HG03095 (cell line): ENCODE data around the gene TPH1.

Source experiments
- ATAC-seq: cut with Tn5 transposase; IDR thresholded peaks from one replicate; pipeline ENCODE4 v1.9.1; 2021; ENCODE audit warnings: moderate library complexity; ENCODE audit not compliant: unreplicated experiment

The TPH1 gene

DNA sequence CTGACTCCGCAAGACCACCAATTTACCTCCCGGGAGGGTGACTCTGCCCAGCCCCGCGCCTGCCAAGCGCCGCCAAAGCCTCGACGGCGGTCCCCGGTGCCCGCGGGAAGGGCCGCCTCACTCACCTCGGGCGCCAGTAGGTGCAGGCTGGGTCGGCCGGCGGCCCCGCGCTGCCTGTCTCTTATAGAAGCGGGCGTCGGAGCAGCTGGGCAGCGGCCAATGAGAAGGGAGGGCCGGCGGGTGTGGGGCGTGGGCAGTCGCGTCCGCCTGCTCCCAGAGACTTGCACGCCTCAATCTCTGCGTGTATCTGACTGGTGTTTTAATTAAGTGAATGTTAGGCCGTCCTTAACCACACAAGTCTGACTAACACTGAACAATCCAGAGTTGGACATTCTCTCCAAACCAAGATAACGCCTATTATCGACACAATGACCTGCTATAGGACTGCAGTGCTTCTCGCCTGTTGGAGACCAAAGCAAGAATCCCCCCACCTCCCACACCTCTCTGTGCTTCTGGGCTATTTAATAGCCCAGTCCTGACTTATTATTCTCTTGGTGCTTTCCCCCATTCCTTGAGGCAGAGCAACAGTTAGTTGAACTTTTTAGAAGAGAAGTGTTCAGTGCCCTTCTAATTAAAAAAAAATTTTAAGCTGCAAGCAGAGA, at the start of gene TPH1:
Gene TPH1 (minus strand): TSS at position 154 of the 662 bp plus-strand sequence. CDS start 5,507 bp downstream, outside the sequence.
- ATAC-seq: no peak

DNA sequence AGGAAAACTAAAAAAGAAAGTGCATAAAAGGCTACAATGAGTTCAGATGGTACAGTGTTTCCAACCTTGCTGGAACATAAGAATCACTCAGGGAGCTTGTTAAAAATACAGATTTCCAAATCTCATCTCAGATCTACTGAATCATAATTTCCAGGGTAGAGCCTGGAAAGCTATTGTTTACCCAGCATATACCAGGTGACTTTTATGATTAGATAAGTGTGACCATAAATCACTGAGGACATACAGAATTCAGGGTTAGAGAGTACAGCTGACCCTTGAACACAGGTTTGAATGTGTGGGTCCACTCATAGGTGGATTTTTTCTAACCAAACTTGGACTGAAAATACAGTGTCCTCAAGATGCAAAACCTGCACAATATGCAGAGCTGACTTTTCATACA, 47.9 kb upstream of the TPH1 start:
- ATAC-seq: no peak

DNA sequence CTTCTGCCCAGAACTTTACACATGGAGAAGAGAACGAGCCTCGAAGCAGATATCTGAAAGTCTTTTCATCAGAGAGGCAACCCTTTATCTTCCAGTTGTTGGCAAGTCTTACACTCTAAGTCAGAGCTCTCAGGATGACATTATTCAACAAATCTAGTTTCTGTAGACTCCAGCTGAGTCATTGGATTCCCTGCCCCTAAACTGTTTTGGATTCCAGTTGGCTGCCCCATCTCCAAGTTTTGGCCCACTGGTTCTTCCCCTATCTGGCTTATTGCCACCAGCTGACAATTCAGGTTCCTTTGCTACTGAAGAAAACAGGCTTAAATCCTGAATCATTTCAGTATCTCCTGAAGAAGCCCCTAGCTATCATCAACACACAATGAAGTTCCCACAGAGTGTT, 45.7 kb upstream of the TPH1 start:
- no peak for ATAC-seq

DNA sequence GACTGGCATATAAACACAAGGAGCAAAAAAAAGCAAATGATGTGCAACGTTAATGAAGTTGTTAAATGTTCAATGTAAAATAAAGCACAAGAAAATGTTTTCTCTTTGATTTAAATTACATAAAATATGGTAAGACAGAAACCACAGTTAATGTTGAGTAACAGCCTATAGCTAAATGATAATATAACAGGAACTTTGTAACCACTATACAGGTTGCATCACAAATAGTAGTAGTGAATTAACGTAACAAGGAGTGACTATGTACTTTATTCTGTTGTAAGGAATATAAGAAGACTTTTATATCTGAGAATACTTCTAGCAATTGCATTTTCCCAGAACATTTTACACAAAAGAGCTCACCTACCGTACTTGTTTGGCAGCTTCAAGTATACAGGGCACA, 42.9 kb upstream of the TPH1 start:
- ATAC-seq: no peak

DNA sequence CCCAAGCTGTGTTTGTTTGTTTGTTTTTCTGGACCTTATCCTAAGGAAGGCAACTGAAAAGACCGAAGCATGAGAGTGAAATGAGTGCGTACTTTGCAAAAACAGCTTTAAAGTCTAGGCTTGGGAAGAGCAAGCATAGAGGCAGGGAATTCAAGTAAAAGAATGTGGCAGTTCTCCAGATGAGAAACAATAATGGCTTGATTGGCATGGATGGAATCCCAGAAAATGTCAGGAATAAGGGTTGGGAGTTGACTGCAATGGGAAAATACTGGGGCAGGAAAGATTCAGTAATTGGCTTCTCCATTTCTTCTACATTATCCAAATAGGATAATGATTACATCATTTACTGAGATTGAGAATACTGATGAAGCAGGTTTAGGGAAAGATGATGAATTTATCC, 42.3 kb upstream of the TPH1 start:
- ATAC-seq: no peak

DNA sequence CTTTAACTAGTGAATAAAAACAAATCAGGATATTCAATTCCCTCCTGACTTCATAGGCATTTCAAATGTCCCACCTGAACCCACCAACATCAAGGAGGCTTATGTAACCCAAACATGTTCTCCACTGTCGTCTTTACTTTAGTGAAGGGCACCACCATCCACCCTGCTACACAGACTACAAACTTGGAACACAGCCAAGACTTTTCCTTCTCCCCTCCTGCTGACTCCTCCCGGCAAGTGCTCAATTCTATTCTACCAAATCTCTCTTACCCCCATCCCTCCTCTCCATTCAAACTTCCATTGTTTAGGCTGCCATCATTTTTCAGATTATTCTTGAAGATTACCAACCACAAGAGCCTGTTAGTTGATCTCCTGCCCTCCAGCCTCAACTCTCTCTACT, 35.5 kb upstream of the TPH1 start:
- no peak for ATAC-seq

DNA sequence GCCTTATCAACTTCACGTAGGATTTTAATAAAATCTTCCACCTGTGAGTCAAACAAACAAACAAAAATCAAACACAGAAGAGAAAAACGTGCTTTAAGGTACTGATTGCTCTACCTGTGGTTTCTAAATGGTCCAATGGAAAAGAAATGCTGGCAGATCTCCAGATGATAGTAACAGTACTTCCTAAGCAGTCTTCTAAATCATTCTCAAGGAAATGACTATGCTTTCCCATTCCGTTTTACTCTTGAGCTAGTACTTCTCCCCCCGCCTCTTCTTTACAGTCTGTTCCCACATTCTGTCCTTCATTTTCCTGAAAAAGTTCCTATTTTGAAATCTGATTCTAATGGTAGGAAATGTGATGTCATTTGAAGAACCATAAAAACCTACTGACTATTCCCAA, 34.4 kb upstream of the TPH1 start:
- ATAC-seq: no peak

DNA sequence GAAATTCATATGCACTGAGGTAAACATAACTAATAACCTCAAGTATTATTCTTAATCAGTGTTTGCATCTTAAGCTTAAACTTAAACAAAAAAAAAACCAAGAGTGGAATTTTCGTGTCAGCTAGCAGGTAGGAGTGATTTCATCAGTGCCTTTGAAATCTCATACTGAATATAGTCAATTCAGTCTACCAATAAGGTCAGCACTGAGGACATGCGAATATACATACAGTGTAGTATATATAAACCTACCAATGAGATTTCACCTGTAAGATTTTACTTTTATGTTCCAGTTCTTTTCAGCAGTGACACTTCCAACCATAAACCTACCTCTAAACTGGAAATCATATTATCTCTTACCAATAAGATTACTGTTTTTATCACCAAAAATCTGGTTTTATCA, 32.8 kb upstream of the TPH1 start:
- no peak for ATAC-seq

DNA sequence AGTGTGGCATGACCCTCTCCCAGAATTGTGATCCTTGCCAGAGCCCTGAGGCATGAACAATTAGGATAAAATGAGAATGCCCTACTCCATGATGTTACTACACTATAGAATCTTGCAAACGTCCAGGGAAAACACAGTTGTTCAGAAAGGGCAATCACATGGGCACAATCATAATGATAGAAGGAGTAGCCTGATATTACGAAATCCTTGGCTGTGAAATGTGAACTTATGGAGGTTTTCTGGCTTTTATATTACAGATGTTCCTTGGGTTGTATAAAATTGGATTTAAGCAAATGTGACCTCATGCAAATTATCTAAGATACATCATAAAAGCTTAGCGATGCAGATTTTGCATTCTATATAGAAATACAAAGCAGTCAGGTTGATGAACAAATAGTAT, 29.4 kb upstream of the TPH1 start:
- no peak for ATAC-seq

DNA sequence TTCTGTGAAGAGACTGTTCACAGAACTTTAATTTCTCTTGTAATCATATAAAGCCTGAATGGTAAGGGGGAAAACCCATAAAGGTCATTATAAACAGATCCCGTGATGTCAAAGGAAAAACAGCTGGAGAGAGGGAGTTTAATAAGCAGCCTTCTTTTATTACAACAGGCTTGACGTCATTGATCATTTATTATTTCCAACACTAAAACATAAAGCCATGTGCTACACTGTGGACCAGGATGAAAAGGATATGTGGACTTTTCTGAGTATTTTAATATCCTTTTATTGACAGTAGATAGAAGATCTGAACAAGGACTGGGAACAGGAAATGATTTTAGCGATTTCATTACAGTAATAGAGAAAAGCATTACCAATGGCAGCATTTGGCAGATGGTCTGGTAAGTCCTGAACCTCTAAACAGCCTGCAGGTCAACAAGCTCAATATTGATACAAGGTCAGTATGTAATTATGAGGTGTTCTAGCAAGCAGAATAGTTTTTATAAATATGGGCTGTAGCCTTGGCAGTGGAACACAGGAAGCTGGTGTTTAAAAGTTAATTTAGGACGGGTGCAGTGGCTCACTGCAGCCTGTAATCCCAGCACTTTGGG, 25.1 kb upstream of the TPH1 start:
- ATAC-seq: no peak

DNA sequence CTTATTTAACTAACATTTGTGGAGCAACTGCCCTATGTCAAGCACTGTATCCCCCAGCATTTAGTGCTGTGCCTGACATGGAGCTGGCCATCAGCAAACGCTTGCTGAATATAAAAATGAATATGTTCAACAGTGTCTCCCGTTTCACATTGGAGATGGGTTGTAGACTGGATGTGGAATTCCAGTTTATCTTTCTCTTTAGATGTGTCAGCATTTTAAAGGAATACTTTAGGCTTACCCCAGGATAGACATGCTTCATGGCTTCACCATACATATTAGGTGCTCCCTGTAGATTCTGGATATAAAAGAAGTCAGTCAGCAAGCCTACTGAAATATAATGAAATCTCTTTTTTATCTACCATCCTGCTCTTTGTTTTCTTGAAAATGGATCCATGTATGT, 21.3 kb upstream of the TPH1 start:
- ATAC-seq: no peak

DNA sequence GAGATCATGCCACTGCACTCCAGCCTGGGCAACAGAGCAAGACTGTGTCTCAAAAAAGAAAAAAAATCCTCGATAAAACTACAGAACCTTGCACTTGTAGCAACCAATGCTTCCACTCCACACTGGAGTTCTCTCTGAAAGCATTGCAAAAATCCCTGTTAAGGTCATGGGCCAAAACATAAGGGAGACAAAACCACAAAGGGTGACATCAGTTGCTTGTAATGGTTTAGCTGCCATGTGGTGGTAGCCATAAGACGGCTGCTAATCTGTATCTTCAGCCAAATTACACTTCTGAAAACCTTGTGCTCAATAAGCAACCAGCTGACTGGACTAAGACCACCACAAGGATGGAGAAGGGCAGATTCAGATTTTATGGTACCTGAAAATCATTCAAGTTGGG, 20.6 kb upstream of the TPH1 start:
- ATAC-seq: no peak

DNA sequence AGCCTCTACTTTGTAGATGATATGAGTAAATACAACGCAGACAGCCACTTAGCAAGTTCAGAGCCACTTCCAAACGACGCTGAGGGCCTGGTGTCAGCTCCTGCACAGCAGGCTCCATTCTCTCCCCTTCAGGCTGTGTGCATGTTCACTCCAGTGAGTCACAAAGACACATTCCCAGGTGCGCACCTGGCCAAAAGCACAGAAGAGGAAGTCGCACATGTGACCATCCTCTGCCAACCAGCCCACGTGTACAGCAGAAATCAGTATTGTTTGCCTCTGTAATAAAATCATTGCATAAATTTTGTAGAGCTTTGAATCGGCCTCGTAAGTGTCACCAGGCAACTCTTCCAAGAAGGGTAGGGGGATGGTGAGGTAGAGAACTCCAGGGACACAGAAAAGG, 19.5 kb upstream of the TPH1 start:
- ATAC-seq: no peak

DNA sequence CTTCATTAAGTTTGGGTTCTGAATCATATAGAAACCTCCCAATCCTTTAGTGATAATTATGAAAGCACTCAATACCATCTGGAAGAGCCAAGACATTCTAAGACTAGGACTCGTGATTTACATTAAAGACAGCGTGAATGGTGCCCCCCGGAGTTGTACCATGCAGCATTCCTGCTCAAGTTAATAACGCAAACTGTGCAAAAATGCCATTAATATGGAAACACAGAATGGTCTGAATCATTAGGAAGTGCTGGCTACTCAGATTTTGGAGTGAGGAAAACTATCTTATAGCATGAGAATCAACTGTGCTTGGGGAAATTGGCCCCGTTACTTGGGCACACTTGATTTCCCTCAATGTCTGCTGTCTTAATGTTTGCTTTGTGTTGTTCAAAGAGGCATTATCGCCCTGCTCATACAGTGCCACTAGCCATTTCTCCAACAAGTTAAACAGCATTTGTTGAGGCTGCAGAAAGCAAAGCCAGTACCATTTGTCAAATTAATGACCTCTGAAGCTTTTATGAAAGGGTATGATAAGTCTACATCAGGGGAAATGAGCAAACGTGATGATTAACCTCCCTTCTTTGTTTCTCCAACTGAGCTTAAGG, 18.5 kb upstream of the TPH1 start:
- no peak for ATAC-seq

DNA sequence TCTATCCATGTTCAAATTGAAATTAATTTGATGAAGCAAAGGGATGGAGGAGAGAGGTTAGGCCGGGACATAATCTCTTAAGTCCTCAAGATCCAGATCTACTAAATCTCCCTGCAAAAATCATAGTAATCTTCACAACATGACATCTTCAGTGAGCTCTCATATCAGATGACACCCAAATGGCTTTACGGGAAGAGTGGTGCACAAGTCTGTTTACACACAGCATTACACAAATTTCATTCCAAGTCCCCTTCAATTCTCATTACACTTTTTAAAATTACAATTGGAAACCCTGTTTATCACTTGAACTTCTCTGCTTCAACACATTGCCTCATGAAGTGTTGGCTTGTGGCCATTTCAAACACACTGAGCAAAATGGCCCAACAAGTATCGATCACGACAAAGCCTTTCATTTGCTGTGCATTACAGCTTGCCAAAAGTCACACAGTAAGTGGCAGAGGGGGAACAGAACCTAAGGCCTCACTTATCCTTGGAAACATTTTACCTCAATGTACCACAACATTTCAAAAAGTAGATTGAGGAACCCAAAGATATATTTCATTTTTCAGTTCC, 17.9 kb upstream of the TPH1 start:
- no peak for ATAC-seq

DNA sequence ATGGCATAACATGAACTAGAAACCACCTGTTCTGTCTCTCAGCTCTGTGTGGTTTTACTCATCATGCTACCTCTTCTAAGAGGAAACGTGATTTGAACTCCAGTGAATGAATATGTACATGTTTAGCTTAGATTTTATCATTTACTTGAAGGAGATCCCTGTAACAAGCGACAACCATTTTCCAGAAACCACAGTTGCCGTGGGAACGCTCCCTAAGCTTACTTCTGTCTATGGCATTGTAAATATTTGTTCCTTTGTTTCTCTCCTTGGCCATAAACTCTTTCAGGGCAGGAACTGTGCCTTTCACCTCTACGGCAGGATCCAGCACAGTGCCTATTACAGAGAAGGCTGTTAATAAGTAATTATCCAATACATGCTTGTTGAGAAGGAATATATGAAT, 17.1 kb upstream of the TPH1 start:
- no peak for ATAC-seq

DNA sequence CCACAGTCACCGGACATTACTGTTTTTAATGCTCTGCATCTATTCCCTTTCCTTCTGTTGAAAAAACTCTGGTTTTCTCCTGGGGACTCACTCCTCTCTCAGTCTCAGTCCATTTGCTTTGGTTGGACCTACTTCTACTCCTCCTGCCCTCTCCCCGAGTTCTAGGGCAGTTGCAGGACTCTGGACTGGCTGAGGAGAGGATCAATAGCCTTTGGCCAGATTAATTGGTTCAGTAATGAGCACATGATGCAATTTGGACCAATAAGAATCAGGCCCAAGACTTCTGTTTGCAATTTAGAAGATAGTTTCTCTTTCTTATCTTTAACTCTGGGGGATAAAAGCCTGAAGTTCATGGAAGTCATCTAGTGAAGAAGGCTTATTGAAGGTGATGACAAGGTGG, 15.3 kb upstream of the TPH1 start:
- no peak for ATAC-seq

DNA sequence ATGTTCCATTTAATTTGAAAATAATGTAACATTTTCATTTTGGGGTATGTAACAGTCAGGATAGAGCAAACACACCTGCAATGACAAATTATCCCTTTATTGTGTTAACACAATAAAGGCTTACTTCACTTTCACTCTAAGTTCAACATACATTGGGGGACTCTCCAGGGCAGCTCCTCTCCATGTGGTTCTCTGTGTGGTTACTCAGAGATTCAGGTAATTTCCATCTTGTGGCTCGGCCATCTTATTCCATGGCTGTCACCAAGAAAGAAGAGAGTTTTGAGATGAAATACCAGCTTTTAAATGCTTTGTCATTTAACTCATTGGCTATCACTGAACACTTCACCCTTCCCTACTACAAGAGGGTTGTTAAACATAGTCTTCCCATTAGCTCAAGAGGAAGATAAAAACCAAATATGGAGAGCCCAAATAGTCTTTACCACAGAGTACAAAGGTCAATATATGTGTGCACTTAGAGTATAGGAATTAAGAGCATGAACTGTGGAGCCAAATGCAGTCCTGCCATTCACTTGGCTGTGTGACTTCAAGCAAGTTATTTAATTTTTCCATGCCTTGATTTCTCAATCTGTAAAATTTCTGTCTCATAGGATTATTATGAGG, 10.6 kb upstream of the TPH1 start:
- no peak for ATAC-seq

DNA sequence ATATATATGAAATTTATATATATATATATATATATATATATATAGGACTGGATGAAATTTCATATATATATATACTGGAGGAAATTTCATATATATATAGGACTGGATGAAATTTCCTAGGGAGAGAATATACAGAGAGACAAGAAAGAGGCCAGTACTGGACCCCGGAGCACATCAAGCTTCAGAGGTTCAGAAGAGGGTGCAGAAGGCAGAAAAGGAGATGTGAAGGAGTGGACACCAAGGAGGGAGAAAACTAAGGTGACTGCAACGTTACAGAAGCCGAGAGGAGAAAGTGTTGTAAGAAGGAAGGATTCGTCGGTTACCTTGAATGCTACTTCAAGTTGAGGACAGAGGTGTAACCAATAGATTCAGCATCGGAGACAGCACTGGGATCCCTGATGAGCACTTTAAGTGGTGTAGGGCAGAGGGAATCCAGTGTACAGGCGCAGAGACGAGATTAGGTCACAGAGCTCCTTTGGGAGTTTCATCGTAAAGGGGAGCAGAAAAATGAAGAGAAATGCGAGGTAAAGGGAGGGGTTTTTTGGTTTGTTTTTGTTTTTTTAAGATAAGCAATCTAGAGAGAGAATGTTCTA, 8.5 kb upstream of the TPH1 start:
- no peak for ATAC-seq

DNA sequence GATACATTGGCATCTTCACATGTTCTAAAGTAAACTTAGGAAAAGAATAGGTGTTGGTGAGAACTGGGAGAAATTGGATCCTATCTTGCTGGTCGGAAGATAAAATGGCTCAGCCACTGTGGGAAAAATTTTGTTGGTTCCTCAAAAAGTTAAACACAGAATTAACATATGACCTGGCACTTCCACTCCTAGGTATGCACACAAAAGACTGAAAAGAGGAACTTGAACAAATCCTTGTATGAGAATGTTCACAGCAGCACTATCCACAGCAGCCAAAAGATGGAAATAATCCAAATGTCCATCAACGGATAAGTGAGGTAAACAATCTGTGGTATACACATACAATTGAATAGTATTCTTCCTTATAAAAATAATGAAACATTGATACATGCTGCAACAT, 4.8 kb upstream of the TPH1 start:
- ATAC-seq: no peak

DNA sequence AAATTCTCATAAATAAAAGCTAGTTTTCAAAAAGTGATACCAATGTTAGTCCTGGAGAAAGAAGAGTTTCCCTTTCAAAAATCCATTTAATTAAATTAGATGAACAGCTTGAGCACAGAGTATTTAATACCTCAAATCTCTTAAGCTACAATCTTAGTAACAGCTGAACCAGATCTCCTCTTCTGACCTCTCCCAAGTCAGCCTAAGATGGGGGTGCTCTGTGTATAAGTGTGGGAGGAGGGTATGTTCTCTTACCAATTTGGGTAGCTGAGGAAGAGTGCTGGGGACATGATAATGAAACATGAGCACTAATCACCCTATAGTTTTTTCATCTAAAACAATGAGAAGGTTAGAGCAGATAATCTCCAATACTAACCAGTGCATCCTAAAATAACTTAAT, 9.6 kb downstream of the TPH1 start:
- ATAC-seq: no peak

DNA sequence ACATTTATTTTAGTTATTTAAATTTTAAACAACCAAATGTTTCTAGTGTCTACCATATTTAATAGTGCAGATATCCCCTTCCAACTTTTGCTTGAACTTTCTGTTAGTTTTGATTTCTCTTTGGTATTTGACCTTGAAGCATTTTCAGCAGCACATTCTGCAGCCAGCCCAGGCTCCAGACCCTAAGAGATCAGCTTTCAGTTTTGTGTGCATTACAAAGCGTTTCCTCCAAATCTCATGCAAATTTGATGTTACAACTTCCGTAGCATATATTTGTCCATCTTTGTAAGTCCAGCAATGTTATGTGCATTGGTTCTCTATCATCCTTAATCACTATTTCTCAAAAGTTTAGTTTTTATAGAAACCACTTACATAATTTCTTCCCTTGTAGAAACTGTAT, 18.6 kb downstream of the TPH1 start:
- ATAC-seq: no peak
